HG02571 (cell line): ENCODE results near the gene NUP50.
"Not testable (repeated sequence)": the region's sequence is repeated elsewhere in the genome, so short reads cannot be mapped to it uniquely, and the experiment has no call there.

Experiments
- ATAC-seq: cut with Tn5 transposase; IDR thresholded peaks from one replicate; pipeline ENCODE4 v1.9.1; 2021; ENCODE audit warnings: mild to moderate bottlenecking, moderate library complexity; ENCODE audit not compliant: unreplicated experiment

The NUP50 gene

GRCh38 chr22:45159652-45160462 lies 3.9 kb upstream of the NUP50 start:
- ATAC-seq: no peak

DNA sequence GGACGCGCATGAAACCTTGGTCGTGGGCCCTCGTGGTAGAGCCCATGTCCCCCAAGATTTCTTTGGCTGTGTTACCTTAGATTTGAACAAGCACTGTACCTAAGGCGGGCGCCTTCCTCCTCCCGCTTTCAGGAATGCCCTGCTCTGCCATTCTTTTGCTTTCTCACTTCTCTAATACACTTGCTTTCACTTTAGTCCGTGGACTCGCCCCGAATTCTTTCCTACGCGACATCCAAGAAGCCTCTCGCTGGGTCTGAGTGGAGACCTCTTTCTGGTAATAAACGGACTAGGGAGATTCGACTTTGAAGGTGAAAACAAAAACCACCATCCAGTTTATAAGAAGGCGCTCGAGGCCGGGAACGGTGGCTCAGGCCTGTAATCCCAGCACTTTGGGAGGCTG lies 1.2 kb upstream of the NUP50 start:
- no peak for ATAC-seq

GRCh38 chr22:45163099-45163450 lies 650 bp upstream of the NUP50 start:
- ATAC-seq: peak; percentile 5

DNA sequence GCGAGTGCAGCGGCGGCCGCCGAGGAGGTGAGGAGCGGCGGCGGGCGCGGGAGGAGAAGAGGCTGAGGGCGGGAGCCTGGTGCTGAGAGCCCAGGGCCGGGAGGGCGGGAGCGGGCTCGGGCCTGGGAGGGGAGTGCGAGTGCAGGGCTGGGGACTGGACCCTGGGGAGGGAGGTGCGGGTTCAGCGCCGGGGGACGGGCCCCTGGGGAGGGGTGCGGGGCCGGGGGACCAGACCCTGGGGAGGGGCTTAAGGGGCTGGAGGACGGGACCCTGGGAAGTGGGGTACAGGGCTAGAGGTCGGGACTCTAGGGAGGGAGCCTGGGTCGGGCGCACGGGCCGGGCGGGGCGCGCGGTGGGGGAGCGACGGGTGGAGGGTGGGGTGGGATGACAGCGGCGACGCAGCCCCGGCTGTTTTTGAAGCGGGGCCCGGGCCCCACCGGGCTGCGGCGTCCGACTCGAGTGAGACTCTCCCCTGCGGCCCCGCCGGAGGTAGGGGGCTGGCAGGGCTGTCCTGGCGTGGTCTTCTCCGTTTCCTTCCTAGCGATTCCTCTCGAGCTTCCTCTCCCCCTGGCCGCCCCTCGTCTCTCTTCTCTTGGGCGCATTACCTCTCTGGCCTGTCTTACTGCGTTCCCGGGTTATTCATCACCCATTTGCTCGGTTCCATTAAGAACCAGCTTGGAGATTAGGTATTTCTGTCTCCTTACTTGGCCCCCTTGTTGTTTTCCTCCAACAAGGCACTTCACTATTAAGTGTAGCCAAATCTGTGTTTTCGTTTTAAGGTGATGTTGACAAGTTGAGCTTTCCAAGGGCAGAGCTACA lies 754 bp downstream of the NUP50 start:
- ATAC-seq: peak; percentile 21

DNA sequence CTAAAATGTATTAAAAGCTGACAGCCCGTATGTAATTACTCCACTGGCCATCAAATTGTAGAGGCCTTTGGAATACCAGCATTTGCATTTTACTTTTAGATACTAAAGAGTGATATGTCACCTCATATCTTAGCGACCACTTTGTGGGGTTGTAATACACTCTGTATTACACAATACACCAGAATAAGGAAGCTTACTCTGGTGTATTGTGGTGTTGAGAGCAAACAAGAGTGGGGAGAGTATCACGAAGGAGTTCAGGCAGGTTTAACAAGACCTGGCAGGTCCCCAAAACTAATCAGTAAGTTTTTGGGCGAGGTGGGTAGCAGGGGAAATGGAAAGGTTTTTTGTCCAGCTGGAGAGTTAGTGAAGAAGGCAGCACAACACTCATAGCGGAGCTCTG lies 3.2 kb downstream of the NUP50 start:
- ATAC-seq: no peak

- no peak for ATAC-seq
These were observed 6.1 kb downstream of the NUP50 start for GRCh38 chr22:45169591-45170466.

GRCh38 chr22:45171830-45172229 lies 8.1 kb downstream of the NUP50 start:
- no peak for ATAC-seq

GRCh38 chr22:45172881-45173585 lies 9.3 kb downstream of the NUP50 start:
- no peak for ATAC-seq

- ATAC-seq: no peak
These were observed 15.7 kb downstream of the NUP50 start for GRCh38 chr22:45179276-45180049.

DNA sequence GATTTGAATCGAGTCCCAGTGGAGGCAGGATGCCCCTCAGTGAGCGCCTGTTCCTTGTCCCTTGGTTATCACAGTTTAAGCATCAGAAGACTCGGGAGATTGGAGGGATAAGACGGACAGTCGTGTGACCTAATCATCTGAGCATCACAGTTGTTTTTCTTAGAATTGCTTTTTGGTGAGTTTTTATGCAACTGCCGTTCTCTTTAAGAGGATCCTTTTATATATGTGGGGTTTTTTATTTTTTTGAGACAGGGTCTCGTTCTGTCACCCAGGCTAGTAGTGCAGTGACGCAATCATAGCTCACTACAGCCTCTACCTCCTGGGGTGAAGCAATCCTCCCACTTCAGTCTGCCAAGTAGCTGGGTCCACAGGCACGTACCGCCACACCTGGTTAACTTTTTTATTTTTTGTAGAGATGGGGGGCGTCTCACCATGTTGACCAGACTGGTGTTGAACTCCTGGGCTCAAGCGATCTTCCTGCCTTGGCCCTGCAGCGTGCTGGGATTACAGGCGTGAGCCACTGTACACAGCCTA lies 16.5 kb downstream of the NUP50 start:
- no peak for ATAC-seq

GRCh38 chr22:45181240-45181639 lies 17.5 kb downstream of the NUP50 start:
- no peak for ATAC-seq

DNA sequence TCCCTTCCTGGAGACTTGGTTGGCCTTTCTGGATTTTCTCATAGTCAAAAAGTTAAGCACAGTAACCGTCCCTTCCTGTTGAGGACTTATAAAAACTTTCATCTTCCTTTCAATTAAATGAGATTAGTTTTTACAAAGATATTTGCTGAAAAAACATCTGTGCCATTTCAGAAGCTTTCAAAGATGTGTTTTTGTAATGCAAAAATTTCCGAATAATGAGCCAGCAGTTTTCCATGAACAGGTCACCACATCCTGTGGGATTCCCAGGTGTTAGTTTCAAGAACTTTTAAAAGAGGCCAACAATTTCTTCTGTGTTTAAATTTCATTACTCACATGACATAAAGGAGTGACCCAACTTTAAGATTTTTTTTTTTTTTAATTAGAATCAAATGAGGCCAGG lies 18.0 kb downstream of the NUP50 start:
- no peak for ATAC-seq

DNA sequence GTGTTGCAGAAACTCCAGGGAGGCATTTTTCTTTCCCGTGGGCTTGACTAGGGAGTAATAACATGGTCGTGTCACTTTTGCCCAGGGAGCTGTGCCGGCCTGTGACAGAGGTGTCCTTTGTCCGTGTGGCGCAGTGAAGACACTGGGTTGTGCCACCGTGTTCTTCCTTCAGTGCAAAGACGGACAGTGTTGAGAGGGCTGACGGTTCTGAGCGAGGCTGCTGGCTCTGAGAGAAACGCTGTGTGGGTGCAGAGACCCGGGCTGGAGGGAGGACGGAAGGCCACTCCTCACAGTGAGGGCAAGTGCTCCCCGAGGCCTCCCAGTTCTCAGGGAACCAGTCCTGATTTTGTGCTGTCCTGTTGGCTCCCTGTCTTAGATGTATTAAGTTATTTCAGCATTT lies 20.2 kb downstream of the NUP50 start:
- no peak for ATAC-seq

- no peak for ATAC-seq
These were observed 22.2 kb downstream of the NUP50 start for GRCh38 chr22:45185718-45186514.

GRCh38 chr22:45187891-45188290 lies 24.2 kb downstream of the NUP50 start:
- no peak for ATAC-seq

- ATAC-seq: no peak
These were observed 25.1 kb downstream of the NUP50 start for GRCh38 chr22:45188779-45189178.

GRCh38 chr22:45190202-45190872 lies 26.6 kb downstream of the NUP50 start:
- ATAC-seq: no peak

- ATAC-seq: not testable (repeated sequence)
These were observed 28.0 kb downstream of the NUP50 start for GRCh38 chr22:45191746-45192145.
